Activated CD4-positive, alpha-beta T cell treated with anti-CD3 and anti-CD28 coated beads, Interleukin-2, Interleukin-4, amounts not matched to agents 100 ng/mL and 50 ng/mL, durations not matched to agents 16 hours and 8 hours (primary cell): ENCODE data around the gene GNB1.

ENCODE experiments used
- DNase-seq: peaks from one replicate; pipeline ENCODE4 v3.0.0-alpha.2; 2020; ENCODE audit warnings: low spot score

GNB1 gene

GRCh38 chr1:1781526-1781903, 109.4 kb downstream of the GNB1 start:
- no peak for DNase-seq

- DNase-seq = no peak
Observed at GRCh38 chr1:1780598-1781525, 110.0 kb downstream of the GNB1 start.

GRCh38 chr1:1779691-1780597, 110.9 kb downstream of the GNB1 start:
- DNase-seq = peak; percentile 87

- DNase-seq = no peak
Observed at GRCh38 chr1:1779320-1779675, 111.6 kb downstream of the GNB1 start.

GRCh38 chr1:1778663-1779319, 112.1 kb downstream of the GNB1 start:
- DNase-seq = peak; percentile 71

GRCh38 chr1:1777950-1778662, 112.8 kb downstream of the GNB1 start, which contains the start of gene NADK:
Gene NADK (minus strand): TSS chr1:1778470. CDS start chr1:1765406, 13,064 bp downstream.
- peak; percentile 69 for DNase-seq

GRCh38 chr1:1777583-1777899, 113.3 kb downstream of the GNB1 start:
- DNase-seq = no peak

- DNase-seq = no peak
Observed at GRCh38 chr1:1776672-1777582, 114.0 kb downstream of the GNB1 start.

GRCh38 chr1:1775327-1776226, 115.3 kb downstream of the GNB1 start:
- no peak for DNase-seq

GRCh38 chr1:1773874-1774273, 117.0 kb downstream of the GNB1 start:
- DNase-seq = no peak

- no peak for DNase-seq
Observed at GRCh38 chr1:1771096-1771495, 119.8 kb downstream of the GNB1 start.

GRCh38 chr1:1770102-1770501, 120.8 kb downstream of the GNB1 start:
- no peak for DNase-seq

- no peak for DNase-seq
Observed at GRCh38 chr1:1768249-1768992, 122.5 kb downstream of the GNB1 start.

- DNase-seq = no peak
Observed at GRCh38 chr1:1764876-1765470, 125.9 kb downstream of the GNB1 start.

GRCh38 chr1:1763657-1764621, 126.9 kb downstream of the GNB1 start:
- DNase-seq = no peak

GRCh38 chr1:1761504-1762376, 129.1 kb downstream of the GNB1 start:
- no peak for DNase-seq
